ENCODE results near the gene CZIB.
"Not testable (repeated sequence)": the region's sequence is repeated elsewhere in the genome, so short reads cannot be mapped to it uniquely, and the experiment has no call there.

CZIB gene

GRCh38 chr1:53238197-53239155 is 18.0 kb upstream of the CZIB start, which contains the start of gene MAGOH:
MAGOH (minus strand) TSS chr1:53238518; CDS start chr1:53238448, 70 bp downstream.
- peak; percentile 94 to 97 for DNase-seq

- no peak for DNase-seq
Measured at GRCh38 chr1:53237638-53238037, 17.2 kb upstream of the CZIB start.

GRCh38 chr1:53220962-53221286 is 490 bp upstream of the CZIB start:
- DNase-seq, result no peak

DNA sequence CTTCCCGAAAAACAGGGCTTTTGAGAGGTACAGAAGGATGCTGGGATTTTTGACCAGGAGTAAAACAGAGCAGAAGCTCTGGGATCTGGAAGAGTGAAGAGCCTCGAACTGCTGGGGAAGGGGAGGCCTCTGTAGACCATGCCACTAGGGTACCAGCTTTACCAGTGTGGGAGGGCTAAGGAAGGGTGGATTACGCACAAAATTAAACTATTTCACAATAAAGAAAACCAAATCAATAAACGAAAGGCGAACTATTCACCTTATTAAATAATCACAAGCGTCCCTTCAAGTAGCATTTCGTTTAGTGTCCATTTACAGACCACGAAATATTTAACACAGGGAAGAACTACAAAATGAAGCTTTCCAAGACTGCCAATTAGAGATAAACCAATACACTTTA is 723 bp downstream of the CZIB start:
- no peak for DNase-seq

- DNase-seq, result no peak
Measured at GRCh38 chr1:53218201-53218600, 2.2 kb downstream of the CZIB start.

DNA sequence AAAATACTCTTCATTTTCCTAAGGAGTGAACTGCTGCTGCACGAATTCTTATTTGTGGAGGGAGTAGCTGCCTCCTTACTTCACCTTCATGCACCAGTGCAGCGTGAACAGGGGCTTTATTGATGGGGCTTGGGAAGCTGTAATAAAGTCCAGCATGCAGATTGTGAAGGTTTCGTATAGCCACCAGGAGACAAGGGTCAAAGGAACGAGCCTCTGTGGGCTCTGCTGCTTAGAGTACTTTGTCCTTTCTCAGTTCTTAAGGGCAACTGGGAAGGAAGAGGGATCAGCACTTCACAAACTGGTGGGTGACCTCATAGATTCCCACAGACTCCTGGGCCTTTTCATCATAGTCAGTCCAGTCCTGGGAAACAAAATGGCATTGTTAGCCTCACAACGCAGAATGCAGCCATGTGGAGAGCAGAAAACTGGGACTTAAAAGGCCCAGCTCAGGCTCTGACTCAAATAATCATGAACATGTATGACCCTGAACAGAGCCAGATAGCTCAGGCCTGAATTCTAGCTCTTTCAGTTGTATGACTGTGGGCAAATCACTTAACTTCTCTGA is 6.0 kb downstream of the CZIB start:
- DNase-seq, result no peak

DNA sequence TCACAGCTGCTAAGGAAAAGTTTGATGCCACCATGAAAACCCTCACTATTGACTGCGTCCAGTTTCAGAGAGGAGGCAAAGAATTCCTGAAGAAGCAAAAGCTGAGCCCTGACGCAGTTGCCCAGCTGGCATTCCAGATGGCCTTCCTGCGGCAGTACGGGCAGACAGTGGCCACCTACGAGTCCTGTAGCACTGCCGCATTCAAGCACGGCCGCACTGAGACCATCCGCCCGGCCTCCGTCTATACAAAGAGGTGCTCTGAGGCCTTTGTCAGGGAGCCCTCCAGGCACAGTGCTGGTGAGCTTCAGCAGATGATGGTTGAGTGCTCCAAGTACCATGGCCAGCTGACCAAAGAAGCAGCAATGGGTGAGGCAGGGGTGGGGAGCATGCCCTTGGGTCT is 9.5 kb downstream of the CZIB start:
- DNase-seq, result no peak

- no peak for DNase-seq
Measured at GRCh38 chr1:53210352-53210751, 10.1 kb downstream of the CZIB start.

DNA sequence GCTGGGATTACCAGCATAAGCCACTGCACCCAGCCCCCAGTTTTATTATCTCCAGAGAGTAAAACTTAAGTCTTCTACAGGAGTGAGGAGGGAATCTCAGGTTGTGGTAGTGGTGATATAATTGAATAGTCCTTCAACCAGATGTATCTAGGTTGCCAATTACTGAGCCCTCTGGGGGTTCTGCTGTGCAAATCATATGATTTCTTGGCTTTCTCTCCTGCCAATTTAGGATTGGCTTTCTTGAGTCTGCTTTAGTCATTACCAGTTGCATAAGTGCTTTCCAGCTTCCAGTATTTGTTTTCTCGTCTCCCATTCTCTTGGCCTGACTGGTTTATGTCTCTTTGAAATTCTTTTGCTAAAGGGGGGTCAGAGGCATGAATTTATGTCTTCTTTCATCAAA is 12.7 kb downstream of the CZIB start:
- no peak for DNase-seq

DNA sequence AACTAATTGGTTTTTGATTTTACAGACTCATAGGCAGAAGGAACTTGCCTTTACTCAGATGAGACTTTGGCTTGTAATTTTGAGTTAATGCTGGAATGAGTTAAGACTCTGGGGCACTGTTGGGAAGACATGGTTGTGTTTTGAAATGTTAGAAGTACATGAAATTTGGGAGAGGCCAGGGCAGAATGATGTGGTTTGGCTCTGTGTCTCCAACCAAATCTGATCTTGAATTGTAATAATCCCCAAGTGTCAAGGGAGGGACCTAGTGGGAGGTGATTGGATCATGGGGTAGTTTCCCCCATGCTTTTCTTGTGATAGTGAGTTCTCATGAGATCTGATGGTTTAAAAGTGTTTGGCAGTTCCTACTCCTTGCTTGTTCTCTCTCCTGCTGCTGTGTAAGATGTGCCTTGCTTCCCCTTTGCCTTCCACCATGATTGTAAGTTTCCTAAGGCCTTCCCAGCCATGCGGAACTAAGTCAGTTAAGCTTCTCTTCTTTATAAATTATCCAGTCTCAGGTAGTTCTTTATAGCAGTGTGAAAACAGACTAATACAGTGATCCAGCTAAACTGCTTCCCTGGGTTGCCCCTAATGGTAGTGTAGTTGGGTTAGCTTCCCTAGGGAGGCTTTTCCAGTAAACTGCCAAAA is 13.6 kb downstream of the CZIB start:
- no peak for DNase-seq

DNA sequence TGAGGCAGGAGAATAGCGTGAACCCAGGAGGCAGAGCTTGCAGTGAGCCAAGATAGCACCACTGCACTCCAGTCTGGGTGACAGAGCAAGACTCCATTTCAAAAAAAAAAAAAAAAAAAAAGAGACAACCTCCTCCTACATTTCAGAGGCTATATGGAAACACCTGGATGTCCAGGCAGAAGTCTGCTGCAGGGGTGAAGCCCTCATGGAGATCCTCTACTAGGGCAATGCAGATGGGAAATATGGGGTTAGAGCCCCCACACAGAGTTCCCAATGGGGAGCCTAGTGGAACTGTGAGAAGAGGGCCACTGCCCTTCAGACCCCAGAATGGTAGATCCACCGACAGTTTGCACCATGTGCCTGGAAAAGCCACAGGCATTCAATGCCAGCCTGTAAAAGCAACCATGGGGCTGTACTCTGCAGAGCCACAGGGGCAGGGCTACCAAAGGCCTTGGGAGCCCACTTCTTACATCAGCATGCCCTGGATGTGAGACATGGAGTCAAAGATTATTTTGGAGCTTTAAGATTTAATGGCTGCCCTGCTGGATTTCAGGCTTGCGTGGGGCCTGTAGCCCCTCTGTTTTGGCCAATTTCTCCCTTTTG is 14.2 kb downstream of the CZIB start:
- DNase-seq, result not testable (repeated sequence)

DNA sequence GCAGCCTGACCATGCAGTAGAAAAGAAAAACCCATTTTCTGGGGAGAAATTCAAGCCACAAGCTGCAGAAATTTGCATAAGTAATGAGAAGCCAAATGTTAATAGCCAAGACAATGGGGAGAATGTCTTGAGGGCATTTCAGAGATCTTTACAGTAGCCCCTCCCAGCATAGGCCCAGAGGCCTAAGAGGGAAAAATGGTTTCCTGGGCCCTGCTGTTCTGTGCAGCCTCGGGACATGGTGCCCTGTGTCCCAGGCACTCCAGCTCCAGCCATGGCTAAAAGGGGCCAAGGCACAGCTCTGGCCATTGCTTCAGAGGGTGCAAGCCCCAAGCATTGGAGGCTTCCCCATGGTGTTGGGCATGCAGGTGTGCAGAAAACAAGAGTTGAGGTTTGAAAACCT is 14.9 kb downstream of the CZIB start:
- not testable (repeated sequence) for DNase-seq

- DNase-seq, result no peak
Measured at GRCh38 chr1:53203466-53203865, 17.0 kb downstream of the CZIB start.

DNA sequence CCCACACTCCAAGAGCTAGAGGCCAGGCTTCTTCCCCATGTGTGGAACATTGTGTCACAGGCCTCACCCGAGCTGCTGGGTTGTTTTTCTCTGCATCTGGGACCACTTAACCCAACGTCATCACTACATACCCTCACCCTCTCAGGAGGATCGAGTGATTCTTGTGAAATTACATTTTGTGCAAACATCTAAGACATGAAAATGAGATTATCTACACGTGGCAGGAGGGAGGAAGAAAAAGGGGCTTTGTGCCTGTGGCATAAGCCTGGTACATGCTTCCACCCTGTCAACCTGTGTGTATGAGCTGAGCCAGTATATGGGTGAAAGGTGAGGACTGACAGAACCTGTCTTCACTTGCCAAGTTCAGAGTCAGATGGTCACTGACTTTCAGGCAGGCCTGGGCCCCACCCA is 22.2 kb downstream of the CZIB start:
- no peak for DNase-seq

- DNase-seq, result no peak
Measured at GRCh38 chr1:53197291-53198200, 22.9 kb downstream of the CZIB start.

- DNase-seq, result peak; percentile 93 to 94
Measured at GRCh38 chr1:53196485-53197290, 23.7 kb downstream of the CZIB start, which contains the start of gene CPT2. CPT2 (plus strand) TSS chr1:53196824; CDS start chr1:53196944, 120 bp downstream.

GRCh38 chr1:53196017-53196484 is 24.4 kb downstream of the CZIB start:
- no peak for DNase-seq

DNA sequence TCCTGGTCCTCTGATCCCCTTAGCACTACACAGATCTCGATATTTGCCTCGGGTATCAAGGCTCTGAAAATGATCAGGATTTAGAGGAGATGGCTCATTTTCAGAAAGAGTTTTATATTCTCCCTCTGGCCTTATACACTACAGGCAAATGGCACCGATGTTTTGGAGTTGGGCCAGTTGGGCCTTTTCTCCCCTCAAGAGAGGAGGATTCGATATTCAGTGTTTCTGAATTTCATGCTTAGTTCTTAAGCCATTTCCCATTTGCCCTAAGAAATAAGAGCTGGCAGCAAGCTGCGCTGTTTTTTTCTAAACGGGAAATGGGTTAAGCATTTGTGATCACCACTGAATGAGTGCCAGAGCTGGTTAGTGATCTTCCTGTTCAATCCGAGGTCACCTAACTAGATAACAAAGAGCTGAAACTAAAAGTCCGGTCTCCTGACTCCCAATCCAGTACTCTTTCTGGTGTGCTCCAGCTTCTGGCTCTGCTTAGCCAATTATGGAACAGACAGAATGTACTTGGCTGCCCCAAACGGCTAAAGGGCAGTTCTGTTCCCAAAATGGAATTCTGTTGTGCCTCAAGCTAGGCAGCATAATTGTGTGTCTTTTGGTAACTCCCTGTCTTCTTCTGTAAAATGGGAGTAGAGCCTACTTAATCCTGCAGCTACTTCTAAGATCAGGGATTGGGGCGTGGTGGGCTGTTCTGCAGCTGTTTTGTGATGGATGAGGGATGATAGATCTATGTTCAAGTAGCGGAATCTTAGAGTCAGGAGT is 25.0 kb downstream of the CZIB start:
- no peak for DNase-seq

DNA sequence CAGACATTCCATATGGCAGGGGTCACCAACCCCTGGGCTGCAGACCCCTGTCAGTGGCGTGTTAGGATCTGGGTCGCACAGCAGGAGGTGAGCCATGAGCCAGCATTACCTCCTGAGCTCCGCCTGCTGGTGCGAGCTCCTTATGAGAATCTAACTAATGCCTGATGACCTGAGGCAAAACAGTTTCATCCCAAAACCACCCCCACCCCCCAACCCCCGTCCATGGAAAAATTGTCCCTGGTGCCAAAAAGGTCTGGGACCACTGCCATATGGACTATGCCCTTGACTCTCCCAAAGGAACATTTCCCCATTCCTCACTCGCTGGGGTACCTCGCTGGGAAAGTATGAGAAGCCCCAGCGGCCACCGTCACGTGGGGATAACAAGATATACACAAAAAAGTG is 30.2 kb downstream of the CZIB start:
- DNase-seq, result no peak

DNA sequence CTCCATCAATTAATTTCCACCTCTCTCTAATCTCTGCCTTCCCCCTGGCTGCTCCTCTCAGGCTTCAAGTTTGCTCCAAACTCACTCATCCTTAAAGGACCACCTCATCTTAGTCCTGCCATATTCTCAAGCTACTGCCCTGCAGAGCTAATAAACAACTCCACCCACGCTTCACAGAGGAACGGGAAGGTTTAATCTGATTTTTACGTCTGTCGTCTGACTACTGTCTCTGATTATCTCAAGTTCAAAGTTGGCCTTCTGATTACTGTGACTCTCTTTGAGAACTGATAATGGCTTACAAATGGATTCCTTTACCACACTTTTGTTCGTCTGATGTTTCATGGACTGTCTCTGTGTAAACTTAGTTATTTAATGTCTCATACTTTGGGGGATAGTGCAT is 31.4 kb downstream of the CZIB start:
- DNase-seq, result no peak

Measured in activated CD4-positive, alpha-beta T cell treated with anti-CD3 and anti-CD28 coated beads, Interleukin-2, amount 50 U/mL, for 48 hours (primary cell).